Chondrocyte (in vitro differentiated cells): ENCODE results near the gene TCTN3. TPM values are rescaled to one million over a fixed set of nuclear protein-coding genes. Genes with fewer than 3 reads are reported as not detected.
A peak's percentile ranks its signal among the peaks of the same experiment; 100 is the strongest.

Experiments
- DNase-seq: peaks from one replicate; pipeline ENCODE4 v3.0.0; 2021; ENCODE audit warnings: mixed read lengths, low spot score
- H3K27ac Mint-ChIP-seq: one replicate; pipeline ENCODE4 v1.8.0; 2021; ENCODE audit warnings: mild to moderate bottlenecking, moderate library complexity, mixed read lengths; ENCODE audit not compliant: unreplicated experiment
- H3K27me3 Mint-ChIP-seq: 2 replicates; pipeline ENCODE4 v1.8.0; 2021; ENCODE audit warnings: low read depth, mixed read lengths
- H3K36me3 Mint-ChIP-seq: 2 replicates; pipeline ENCODE4 v1.8.0; 2021; ENCODE audit warnings: low read depth, mixed read lengths
- H3K4me1 Mint-ChIP-seq: 2 replicates; pipeline ENCODE4 v1.8.0; 2021; ENCODE audit warnings: low read depth, mild to moderate bottlenecking, mixed read lengths
- H3K4me3 Mint-ChIP-seq: one replicate; pipeline ENCODE4 v1.8.0; 2021; ENCODE audit warnings: mild to moderate bottlenecking, moderate library complexity, mixed read lengths; ENCODE audit not compliant: unreplicated experiment
- H3K9me3 Mint-ChIP-seq: 2 replicates; pipeline ENCODE4 v1.8.0; 2021; ENCODE audit warnings: low read depth, mixed read lengths
- total RNA-seq: library from RNA; stranded (reverse); gene quantifications from 3 replicates; pipeline ENCODE4 v1.2.1, GENCODE V29; 2021
- TF ChIP-seq, protein P1 (sequence below): fragments of 200-600 bp; sonication (generic); IDR thresholded peaks from 2 replicates; pipeline ENCODE4 v1.5.0; 2021; ENCODE audit warnings: antibody characterized with exemption, mild to moderate bottlenecking, moderate library complexity

The TCTN3 gene
- total RNA-seq, 1 donor from 2014 or later: 32.7 TPM

- Mint-ChIP-seq H3K4me1 (peaks cover 5% of the 10 kb centered on the region), H3K27ac (no peak overlapping the region), H3K36me3 (peaks cover 7% of the 10 kb centered on the region), H3K9me3 (no peaks in the 10 kb centered on the region), H3K4me3 (no peak overlapping the region), H3K27me3 (no peaks in the 10 kb centered on the region)
- TF ChIP-seq, protein P1, sequence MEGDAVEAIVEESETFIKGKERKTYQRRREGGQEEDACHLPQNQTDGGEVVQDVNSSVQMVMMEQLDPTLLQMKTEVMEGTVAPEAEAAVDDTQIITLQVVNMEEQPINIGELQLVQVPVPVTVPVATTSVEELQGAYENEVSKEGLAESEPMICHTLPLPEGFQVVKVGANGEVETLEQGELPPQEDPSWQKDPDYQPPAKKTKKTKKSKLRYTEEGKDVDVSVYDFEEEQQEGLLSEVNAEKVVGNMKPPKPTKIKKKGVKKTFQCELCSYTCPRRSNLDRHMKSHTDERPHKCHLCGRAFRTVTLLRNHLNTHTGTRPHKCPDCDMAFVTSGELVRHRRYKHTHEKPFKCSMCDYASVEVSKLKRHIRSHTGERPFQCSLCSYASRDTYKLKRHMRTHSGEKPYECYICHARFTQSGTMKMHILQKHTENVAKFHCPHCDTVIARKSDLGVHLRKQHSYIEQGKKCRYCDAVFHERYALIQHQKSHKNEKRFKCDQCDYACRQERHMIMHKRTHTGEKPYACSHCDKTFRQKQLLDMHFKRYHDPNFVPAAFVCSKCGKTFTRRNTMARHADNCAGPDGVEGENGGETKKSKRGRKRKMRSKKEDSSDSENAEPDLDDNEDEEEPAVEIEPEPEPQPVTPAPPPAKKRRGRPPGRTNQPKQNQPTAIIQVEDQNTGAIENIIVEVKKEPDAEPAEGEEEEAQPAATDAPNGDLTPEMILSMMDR: no peak
- DNase-seq: no peak
These were observed 30.2 kb downstream of the TCTN3 start for GRCh38 chr10:95663496-95663895.

DNA sequence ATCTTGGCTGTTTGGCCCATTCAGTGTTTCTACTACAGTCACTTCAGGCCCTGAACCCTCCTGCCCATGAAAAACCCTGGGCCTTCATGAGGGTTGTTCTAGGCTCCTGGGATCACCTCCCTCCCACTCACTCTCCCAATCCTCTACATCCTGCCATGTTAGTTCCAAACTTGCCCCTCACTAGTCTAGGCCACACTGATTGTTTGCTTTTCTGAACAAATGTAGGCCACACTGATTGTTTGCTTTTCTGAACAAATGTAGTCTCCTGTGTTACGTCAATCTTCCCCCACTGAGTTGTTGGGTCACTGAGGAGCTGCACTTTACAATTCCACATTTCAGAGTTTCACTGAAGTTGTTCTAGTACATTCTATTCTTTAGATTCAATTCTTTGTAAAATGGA, 31.9 kb downstream of the TCTN3 start:
- H3K36me3 Mint-ChIP-seq: peaks cover 3% of the 10 kb centered on the region
- no peak overlapping the region for H3K4me3 Mint-ChIP-seq
- no peak overlapping the region for H3K27ac Mint-ChIP-seq
- DNase-seq: no peak
- TF ChIP-seq, protein P1: no peak
- no peaks in the 10 kb centered on the region for H3K9me3 Mint-ChIP-seq
- no peaks in the 10 kb centered on the region for H3K27me3 Mint-ChIP-seq
- peaks cover 8% of the 10 kb centered on the region for H3K4me1 Mint-ChIP-seq

DNA sequence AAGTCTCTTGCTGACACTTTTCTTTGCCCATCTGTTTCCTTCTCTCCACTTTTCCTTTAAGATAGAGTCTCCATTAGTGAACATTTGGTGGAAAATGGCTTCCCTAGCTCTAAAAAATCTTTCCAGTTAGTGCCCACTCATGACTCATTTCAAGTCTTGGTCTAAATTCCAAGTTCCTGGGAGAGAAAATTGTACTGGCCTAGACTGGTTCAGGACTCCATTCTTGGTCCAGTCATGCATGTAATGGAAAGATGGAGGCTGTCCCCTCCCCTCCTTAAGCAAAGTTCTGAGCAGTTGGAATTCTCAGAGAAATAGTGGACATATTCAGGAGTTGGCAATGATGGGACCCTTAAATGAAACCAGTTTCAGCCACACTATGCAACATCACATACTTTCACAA, 33.4 kb downstream of the TCTN3 start:
- Mint-ChIP-seq H3K9me3 (no peaks in the 10 kb centered on the region), H3K4me3 (no peak overlapping the region), H3K27ac (peak overlapping the region; percentile 45), H3K27me3 (no peaks in the 10 kb centered on the region), H3K36me3 (peaks cover 4% of the 10 kb centered on the region), H3K4me1 (peaks cover 15% of the 10 kb centered on the region)
- TF ChIP-seq, protein P1: no peak
- DNase-seq: no peak

GRCh38 chr10:95657250-95657649, 36.5 kb downstream of the TCTN3 start:
- TF ChIP-seq, protein P1: no peak
- H3K27ac Mint-ChIP-seq: no peak overlapping the region
- no peak for DNase-seq
- peaks cover 11% of the 10 kb centered on the region for H3K36me3 Mint-ChIP-seq
- no peaks in the 10 kb centered on the region for H3K9me3 Mint-ChIP-seq
- H3K4me1 Mint-ChIP-seq: peaks cover 33% of the 10 kb centered on the region
- peak overlapping the region; percentile 99 for H3K4me3 Mint-ChIP-seq
- H3K27me3 Mint-ChIP-seq: no peaks in the 10 kb centered on the region

GRCh38 chr10:95656291-95657164, 37.2 kb downstream of the TCTN3 start, which contains the start of gene ALDH18A1:
Gene ALDH18A1 (minus strand): TSS chr10:95656711. CDS start chr10:95653377, 3,334 bp downstream.
- Mint-ChIP-seq H3K4me1 (peaks cover 27% of the 10 kb centered on the region), H3K27ac (peak within 1 kb of the TSS; percentile 97), H3K27me3 (no peaks in the 10 kb centered on the region), H3K4me3 (peak within 1 kb of the TSS; percentile 99), H3K9me3 (peaks cover 2% of the 10 kb centered on the region), H3K36me3 (peaks cover 17% of the 10 kb centered on the region)
- peak; percentile 97 for DNase-seq
- TF ChIP-seq, protein P1: no peak
